Lower leg skin (tissue), 3 donors: Measurements from ENCODE around the gene P4HTM.

Experiments used
- POLR2A ChIP-seq, 2 donors: fragments of 450-650 bp; IDR thresholded peaks; one replicate each; pipeline ENCODE4 v1.6.1; 2016 to 2017; ENCODE audit warnings: antibody characterized with exemption in 2 of 2, mild to moderate bottlenecking in 1 of 2, moderate library complexity in 1 of 2
- TF ChIP-seq, protein P1 (sequence below), 3 donors: fragments of 450-650 bp; IDR thresholded peaks; one replicate each; pipeline ENCODE4 v1.5.1; 2016; ENCODE audit warnings: antibody characterized with exemption in 3 of 3, mild to moderate bottlenecking in 3 of 3, moderate library complexity in 2 of 3

- TF ChIP-seq, protein P1, sequence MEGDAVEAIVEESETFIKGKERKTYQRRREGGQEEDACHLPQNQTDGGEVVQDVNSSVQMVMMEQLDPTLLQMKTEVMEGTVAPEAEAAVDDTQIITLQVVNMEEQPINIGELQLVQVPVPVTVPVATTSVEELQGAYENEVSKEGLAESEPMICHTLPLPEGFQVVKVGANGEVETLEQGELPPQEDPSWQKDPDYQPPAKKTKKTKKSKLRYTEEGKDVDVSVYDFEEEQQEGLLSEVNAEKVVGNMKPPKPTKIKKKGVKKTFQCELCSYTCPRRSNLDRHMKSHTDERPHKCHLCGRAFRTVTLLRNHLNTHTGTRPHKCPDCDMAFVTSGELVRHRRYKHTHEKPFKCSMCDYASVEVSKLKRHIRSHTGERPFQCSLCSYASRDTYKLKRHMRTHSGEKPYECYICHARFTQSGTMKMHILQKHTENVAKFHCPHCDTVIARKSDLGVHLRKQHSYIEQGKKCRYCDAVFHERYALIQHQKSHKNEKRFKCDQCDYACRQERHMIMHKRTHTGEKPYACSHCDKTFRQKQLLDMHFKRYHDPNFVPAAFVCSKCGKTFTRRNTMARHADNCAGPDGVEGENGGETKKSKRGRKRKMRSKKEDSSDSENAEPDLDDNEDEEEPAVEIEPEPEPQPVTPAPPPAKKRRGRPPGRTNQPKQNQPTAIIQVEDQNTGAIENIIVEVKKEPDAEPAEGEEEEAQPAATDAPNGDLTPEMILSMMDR (IDR thresholded peaks at IDR 0.05): no peak
- no peak for TF ChIP-seq POLR2A (IDR thresholded peaks at IDR 0.05)
These were observed 7.4 kb upstream of the P4HTM start for GRCh38 chr3:48982686-48983085.
